ENCODE data around the gene WNT11.

WNT11 gene

GRCh38 chr11:76170468-76170867, 35.8 kb downstream of the WNT11 start:
- no peak for DNase-seq

- no peak for DNase-seq
These were observed 36.8 kb downstream of the WNT11 start for GRCh38 chr11:76169473-76169896.

DNA sequence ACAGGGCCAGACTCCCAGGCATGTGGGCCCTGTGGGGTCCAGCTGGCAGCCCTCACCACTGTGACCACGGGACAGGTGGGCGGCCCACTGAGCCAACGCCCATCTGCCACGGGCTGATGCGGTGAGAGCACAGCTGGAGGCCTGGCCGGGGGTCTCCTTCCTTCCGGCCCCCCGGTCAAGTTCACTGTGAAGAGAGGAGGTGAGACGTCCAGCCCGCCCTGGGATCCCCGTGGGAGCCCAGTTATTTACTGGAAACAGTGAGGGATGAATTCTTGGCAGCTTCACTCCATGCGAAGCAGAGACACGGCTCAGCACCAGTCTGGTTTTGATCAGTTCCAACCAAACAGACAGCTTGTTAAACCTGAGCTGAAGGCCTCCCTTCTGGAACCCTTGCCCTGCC, 38.7 kb downstream of the WNT11 start:
- DNase-seq: no peak

GRCh38 chr11:76166314-76166713, 40.0 kb downstream of the WNT11 start:
- DNase-seq: no peak

DNA sequence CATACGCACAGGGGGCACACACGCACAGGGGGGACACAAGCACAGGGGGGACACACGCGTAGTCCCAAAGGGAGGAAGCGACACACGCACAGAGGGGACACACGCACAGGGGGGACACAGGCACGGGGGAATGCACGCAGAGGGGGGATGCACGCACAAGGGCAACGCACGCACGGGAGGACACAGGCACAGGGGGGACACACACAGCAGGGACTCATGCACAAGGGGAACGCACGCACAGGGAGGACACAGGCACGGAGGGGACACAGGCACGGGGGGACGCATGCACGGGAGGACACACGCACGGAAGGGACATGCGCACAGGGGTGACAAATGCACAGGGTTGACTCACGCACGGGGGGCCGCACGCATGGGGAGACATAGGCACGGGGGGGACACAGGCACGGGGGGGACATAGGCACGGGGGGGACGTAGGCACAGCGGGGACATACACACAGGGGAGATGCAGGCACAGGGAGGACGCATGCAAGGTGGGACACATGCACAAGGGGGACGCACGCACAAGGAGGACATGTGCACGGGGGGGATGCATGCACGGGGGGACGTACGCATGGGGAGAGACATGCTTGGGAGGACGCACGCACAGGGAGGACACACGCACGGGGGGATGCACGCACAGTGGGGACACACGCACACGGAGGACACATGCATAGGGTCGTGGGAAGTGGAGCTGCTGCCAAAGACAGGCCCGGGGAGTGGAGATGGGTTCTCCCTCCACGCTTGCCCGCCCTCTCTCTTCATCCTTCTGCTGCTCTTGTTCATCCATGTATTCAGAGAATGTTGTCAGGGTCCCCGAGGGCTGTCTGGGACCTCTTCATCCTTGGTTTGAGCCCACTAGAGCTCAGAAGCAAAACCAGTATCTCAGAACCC, 41.2 kb downstream of the WNT11 start:
- no peak for DNase-seq

DNA sequence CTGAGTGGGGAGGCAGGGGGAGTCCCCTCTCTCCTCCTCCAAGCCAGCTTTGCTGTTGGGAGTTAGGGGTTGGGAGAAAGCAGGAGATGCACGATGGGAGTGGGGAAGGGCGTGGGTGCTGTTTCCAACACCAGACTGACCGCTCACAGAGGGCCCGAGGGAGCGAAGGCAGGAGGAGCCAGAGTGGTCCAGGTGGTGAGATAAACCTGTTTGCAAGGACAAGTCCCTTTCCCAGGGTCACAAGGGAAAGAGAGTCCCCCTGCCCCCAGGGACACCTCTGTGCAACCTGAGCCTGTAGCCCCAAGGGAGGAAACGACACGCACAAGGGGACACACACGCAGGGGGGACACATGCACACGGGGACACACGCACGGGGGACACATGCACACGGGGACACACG, 42.2 kb downstream of the WNT11 start:
- no peak for DNase-seq

DNA sequence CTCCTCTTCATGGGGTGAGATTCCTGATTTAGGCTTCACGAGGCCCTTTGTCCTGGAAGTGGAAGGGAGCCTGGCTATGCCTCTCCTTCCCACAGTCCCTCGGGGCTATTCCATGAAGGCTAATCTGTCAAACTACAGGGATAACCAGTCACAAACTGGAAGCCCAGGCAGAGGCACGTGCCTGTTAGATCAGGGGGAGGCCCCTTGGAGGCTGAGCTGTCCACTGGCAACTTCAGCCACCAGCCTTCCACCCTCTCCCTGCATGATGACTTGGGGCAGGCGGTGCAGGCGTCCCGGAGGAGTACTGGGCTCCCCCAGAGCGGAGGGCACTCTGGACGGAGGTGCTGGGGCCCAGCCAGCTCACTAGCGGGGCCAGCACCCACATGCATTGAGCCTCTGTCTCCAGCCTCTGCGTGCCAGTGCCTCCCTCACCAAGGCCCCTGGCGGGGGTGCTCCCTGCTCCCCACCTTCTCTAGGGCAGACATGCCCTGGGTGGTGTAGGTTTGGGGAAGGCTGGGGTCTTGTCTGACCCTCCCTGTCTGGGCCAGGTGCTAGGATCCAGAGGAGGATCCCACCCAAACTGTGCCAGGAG, 42.9 kb downstream of the WNT11 start:
- DNase-seq: no peak

GRCh38 chr11:76162336-76163288, 43.7 kb downstream of the WNT11 start:
- no peak for DNase-seq

- no peak for DNase-seq
These were observed 44.9 kb downstream of the WNT11 start for GRCh38 chr11:76161261-76161961.

GRCh38 chr11:76160856-76161255, 45.4 kb downstream of the WNT11 start:
- DNase-seq: no peak

GRCh38 chr11:76159983-76160661, 46.2 kb downstream of the WNT11 start:
- DNase-seq: no peak

DNA sequence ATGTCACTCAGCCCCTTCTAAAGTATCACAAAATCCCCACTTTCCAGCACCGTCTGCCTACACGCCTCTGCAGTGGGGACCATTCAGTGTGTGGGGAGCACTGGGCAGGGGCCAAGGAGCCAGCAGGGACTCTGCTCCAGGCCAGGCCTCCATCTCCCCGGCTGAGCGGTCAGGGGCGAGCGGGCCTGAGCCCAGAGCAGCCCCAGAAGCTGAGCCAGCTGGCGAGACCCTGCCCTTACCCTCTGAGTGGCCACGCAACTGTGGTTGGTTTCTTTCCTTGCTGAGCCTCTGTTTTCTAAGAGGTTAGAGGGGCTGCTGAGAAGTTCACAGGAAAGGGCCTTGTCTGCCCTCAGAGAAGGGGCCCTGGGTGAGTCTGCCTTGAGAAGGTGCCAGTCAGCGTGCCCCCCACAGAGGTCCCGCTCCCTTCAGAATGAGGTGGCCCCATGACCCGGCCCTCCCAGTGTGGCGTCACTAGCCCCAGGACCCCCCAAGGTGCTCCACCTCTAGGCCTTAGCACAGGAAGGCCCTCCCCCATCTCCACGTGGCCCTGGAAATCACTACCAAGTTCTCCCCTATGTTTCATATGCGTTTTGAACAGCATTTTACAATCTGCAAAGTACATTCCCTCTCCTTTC, 46.9 kb downstream of the WNT11 start:
- no peak for DNase-seq

DNA sequence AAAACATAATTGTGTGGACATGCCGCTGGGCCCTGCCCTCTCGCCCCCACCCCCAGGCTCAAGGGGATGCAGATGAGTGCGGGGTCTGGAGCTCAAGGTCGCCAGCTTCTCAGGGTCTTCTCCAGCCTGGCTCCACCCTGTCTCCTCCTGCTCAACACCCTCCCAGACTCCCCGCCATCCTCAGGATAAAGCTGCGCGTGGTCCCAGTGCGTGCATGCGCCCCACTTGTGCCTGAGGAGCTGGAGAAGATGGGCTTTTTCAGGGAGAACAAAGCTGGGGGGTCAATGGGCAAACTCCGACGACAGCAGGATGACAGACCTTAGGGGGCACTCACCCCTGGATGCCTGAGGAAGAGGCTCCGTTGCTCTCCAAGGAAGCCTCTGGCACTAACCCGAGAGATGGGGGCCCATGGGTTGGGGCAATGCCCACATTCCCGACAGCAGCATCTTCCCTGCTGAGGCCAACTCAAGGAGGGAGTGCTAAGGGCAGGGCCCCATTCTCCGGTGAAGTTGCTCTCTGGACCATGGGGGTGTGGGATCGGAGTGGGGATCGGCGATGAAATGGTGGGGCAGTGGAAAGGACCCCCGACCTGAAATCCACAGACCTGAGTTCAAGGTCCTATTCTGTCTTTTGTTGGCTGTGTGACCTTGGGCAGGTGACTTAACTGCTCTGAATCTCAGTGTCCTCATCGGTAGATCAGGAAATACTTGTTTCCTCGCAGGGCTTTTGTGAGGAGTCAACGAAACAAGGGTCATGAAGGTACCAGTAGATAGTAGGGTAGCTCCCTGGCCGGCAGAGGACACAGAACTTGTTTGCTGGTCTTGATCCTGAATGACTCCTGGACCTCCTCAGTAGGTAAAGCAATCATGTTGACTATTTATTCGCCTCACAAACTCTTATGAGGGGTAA, 47.7 kb downstream of the WNT11 start:
- no peak for DNase-seq

DNA sequence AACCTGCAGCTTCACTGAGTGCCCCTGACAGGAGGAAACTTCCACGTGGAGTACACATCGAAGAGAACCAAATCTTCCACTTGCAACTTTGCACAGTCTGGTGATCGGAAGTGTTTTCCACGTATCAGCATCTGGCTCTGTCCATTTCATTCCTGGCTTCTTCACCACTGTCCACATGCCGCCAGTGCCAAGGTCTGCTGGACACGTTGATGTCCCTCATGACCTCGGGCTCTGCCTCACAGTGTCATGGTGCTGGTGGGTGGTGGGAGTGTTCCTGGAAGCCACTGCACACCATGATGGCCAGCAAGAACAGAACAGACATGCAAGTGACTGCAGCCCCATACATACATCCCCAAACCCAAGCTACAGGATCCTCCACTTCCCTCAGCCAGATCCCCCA, 48.4 kb downstream of the WNT11 start:
- DNase-seq: no peak

DNA sequence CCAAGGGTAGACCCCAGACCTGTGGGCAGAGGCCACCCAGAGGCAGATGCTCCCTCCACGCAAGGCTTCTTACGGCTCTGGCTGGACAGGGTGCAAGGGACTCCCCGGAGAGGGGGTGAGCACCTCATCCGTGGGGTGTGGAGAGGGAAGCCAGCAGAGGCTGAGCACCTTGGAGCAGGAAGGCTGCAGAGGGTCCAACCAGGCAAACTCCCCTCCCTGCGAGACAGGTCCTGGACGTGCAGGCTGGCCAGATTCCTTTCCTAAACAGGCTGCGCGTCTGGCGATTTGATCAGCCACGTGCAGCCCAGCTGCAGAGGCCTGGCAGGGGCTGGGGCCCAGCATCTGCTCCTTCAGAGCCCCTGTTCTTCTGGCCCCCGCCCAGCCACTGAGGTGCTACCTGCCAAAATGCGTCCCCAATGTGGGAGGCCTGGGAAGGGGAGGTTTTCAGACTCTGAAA, 49.3 kb downstream of the WNT11 start:
- DNase-seq: peak; percentile 49

GRCh38 chr11:76155500-76156227, 50.6 kb downstream of the WNT11 start:
- DNase-seq: no peak

DNA sequence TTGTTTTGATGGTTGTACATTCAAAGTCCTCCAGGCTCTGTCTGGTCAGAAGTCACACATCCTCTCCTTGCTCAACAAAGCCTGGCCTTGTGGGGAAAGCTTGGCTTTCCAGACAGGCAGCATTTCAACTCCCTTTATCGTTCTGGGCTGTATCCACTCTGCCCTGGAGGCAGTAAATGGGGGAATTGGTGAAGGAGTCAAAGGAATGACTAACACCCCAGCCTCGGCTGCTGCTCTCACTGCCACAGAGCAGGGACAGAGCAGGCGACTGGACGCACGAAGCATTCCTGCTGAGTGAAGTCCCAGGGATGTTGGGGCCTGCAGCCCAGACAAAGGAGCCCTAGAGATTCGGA, 52.8 kb downstream of the WNT11 start:
- no peak for DNase-seq

GRCh38 chr11:76152741-76153570, 53.3 kb downstream of the WNT11 start:
- DNase-seq: no peak

Measured in activated effector memory CD4-positive, alpha-beta T cell treated with anti-CD3 and anti-CD28 coated beads, Interleukin-2, amount 50 U/mL, for 16 hours (primary cell).